NCI-H460 (cell line): ENCODE results near the gene ADAM22. TPM values are rescaled to one million over a fixed set of nuclear protein-coding genes. Genes with fewer than 3 reads are reported as not detected.
"Not testable (repeated sequence)": the region's sequence is repeated elsewhere in the genome, so short reads cannot be mapped to it uniquely, and the experiment has no call there.

Source experiments
- DNase-seq: peaks from one replicate; pipeline ENCODE4 v3.0.0-alpha.2; 2016; ENCODE audit warnings: low read depth; ENCODE audit errors: extremely low read depth
- total RNA-seq: library from RNA; depleted of rRNA; stranded (reverse); fragments of >200 nt; shearing (Covaris generic); gene quantifications from 2 replicates; pipeline ENCODE4 v1.2.3, GENCODE V29; 2014

The ADAM22 gene
- total RNA-seq, 1 experiment from 2014 or later, result 3.3 TPM

GRCh38 chr7:88153378-88153777 is 219.3 kb downstream of the ADAM22 start:
- no peak for DNase-seq

GRCh38 chr7:88155756-88156155 is 221.7 kb downstream of the ADAM22 start:
- no peak for DNase-seq

DNA sequence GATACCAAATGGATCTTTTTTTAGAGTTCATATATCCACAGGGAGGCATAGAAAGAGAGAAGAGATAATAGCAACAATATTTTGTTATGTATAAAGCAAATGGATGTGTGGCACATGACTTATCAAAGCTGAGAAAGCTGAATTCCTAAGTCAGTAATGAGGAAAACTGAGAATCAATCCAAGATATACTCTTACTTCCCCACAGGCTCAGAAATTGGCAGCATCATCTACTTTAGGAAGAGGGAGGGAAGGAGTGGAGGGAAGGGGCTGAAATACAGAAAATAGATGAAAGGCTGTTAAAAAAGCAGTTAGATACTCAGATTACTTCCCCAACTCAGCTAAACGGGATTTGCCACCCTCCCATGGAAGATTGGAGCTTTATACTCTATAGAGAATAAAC is 222.3 kb downstream of the ADAM22 start:
- DNase-seq, result no peak

DNA sequence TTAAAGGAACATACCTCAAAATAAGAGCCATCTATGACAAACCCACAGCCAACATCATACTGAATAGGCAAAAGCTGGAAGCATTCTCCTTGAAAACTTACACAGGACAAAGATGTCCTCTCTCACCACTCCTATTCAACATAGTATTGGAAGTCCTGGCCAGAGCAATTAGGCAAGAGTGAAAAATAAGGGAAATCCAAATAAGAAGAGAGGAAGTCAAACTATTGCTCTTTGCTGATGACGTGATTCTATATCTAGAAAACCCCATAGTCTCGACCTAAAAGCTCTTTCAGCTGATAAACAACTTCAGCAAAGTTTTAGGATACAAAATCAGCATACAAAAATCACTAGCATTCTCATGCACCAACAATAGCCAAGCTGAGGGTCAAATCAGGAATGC is 225.7 kb downstream of the ADAM22 start:
- DNase-seq, result not testable (repeated sequence)

- DNase-seq, result no peak
Observed at GRCh38 chr7:88165697-88166096, 231.6 kb downstream of the ADAM22 start.

- DNase-seq, result no peak
Observed at GRCh38 chr7:88167223-88167622, 233.2 kb downstream of the ADAM22 start.

DNA sequence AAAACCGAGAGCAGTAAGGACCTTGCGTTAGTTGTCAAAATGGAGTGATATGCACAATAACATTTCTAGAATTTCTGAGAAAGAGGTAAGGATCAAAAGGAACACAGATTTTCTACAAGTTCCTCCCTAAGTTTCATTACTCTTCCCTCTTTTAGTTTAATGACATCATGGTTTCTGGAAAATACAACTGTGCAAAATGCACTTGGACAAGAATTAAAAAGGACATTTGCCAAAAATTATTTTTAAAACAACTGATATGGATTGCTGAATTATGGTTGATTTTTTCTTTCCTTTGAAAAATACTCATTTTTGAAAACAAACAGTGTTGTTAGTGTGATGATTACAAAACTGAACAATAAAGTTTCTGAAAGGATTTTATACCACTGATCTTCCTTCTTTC is 233.7 kb downstream of the ADAM22 start:
- DNase-seq, result no peak

DNA sequence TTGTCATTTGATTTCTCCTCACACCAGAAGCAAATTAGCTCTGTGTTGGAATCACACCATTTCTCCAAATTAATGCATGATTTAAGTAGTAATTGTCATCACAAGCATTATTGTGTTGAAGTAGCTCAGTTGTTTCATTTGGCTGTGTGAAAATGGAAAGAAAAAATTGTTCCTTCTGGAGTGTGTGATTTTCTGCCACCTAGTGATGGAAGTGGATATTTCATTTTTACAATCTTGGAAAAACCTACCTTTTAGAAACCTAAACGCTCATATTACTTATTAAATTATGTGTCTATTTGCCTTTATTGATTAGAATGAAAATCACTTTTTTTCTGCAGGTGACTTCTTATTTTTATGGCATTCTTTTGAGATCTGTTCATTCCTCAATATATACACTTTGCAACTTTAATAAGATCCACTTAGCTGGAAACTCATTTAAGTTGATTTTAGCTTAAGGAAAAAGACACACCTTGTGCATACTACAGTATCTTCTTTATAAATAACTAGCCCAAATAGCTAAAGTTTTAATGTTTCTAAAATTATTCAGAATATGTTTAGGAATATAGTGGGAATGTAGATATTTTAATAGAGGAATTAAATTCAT is 235.8 kb downstream of the ADAM22 start:
- DNase-seq, result peak; percentile 17

DNA sequence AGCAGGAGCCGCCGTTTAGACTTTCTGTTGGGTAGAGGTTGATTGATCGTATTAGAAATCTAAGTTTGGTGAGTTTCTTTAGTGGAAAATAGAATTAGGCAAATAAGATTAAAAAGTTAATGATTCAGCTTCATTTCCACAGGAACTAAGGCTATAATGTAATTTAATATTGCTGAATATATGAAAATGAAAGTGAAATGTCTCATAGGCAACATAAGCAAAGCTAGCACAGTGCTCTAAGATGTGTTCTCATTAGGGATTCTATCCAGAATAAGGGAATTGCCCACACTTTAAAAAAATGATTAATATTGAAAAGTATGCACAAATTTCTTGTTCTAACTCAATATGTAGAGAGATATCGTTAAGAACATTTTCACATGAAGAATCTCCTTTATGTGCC is 238.8 kb downstream of the ADAM22 start:
- no peak for DNase-seq

GRCh38 chr7:88176190-88176589 is 242.1 kb downstream of the ADAM22 start:
- no peak for DNase-seq

DNA sequence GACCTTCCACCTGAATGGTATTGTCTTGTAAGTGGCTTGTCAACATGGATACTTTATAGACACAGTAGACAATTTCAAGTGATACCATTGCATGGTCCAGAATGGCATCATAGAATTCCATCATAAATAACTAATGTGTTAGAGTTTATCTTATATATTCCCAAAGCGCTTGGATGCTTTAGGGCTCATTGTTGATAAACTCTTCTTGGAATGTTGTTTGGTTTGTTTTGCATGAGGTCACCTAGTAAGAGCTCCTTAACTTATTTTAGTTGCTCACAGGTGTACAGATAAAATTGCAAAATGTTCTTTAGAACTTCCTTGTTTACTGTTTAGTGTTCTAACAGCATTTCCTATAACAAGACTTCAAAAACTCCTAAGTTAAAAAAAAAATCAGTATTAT is 249.0 kb downstream of the ADAM22 start:
- no peak for DNase-seq

DNA sequence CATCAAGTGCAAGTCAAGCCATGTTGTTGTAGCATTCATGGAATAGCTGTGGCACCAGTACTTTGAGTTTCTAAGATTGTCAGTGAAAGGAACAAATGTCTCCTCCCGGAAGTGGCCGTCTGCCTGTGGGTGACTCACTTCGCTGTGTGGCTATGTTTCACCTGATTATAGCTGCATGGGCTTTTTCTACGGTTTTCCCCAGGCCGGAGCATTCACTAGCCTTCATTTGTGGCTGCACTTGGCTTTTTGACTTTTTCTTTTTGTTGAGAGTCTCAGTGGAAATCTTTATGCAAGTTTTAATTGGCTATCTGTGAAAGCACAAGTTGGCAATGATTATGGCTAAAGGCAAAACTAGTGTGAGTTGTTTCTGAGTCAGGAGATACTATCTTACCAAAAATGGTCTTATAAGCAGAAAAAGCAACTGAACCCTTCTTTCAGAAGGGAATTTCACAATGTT is 250.8 kb downstream of the ADAM22 start:
- DNase-seq, result no peak

GRCh38 chr7:88185650-88186049 is 251.6 kb downstream of the ADAM22 start:
- DNase-seq, result no peak

GRCh38 chr7:88191911-88192310 is 257.9 kb downstream of the ADAM22 start:
- no peak for DNase-seq

DNA sequence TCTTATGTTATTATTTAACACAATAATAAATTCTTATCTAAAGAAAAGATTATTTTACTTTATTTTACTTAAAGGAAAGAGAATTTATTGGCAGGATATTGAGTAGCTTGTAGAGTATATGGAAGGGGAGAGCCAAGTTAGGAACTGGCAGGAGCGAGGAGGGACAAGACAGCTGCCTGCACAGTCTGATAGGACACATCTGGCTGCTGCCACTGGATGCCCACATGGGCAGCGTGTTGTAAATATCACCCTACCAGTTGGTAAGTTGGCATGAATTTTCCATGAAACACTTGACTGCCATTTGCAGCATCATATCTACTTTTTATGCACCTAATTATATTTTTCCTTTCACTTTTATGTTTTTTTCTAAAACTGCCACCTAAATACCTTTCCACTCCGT is 266.2 kb downstream of the ADAM22 start:
- no peak for DNase-seq

DNA sequence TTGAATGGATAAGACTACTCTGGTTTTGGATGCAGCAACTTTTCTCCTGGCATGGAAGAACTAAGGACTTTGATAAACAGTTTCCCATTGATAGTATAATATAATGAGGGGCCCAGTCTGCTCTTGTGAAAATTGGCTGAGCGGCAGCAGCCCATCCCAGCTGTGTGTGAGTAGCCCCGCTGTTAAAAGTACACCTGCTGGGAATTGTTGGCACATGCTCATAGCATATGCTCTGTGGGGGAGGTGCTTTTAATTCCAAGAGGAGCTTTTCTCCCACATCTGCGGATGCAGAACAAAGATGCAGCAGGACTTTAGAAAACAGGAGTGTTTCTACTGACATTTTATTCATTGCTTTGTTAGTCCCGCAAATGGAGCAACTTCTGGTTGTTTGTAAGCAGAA is 266.7 kb downstream of the ADAM22 start:
- no peak for DNase-seq

DNA sequence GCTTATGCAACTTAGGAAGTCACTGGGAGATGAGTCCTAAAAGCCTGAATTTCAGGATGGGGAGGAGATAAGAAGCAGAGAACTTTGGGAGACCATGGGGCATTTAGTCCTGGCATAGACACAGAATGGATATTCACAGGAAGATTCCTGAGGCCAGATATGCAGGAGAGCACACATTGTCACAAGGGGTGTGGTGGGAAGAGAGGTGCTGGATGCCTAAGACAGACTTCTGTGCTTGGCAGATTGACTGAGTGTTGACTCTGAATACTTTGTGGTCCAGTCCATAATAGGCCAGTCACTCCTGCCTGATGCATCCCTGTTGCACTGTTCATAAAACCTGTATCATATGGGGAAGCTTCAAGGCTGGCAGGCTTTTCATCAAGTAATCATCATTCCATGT is 267.3 kb downstream of the ADAM22 start:
- DNase-seq, result no peak

GRCh38 chr7:88202278-88202677 is 268.2 kb downstream of the ADAM22 start:
- no peak for DNase-seq

DNA sequence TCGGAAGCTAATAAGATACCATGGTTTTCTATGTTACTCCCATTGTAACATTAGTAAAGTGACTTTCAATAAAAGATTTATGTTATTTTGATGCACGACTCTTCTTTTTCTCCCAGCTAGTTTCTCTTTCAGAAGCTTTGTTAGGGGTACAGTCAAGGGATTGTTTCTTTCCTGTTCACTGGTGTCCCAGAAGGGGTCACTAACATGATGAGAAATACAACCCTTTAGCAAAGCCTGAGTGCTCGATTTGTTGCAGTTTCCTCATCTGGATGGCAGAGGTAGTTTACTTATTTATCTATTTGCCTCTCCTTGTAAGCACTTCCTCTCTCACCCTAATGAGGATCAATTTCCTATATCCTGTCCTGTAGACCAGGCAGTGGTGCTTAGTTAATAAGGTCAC is 268.7 kb downstream of the ADAM22 start:
- no peak for DNase-seq

GRCh38 chr7:88203401-88203800 is 269.4 kb downstream of the ADAM22 start:
- no peak for DNase-seq

- no peak for DNase-seq
Observed at GRCh38 chr7:88204525-88205110, 270.6 kb downstream of the ADAM22 start.

DNA sequence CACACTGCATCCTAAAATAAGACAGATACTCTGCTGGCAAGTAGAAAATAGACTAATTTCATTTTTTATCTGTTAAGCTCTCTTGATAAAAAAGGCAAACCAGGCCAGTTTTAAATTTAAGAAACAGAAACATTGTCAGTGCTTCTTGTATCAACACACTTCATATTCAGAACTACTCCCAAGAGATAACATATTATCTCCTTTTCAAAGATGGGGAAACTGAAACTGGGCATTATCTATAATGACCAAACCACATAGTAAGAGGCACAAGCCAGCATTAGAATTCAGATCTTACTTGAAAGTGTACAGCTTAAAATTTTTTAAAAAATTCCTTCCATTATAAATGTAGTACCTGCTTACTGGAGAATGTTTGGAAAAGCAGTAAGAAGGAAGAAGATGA is 271.1 kb downstream of the ADAM22 start:
- DNase-seq, result no peak

DNA sequence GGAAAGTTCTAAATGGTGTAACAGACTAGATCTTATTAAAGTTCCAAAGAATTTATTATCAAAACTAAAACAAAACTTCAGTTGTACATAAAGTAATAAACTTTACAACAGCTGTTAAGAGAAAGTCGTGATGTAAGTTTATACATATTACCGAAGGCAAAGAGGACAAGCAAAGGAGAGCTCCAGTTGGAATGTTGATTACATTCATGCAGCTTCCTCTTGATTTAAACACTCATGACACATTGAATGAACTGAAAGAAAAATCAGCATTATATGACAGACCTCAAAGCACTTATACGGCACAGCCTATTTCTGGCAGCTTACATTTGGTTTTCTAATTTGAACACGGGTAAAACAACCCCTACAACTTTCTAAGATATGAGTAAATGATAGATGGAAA is 272.2 kb downstream of the ADAM22 start:
- no peak for DNase-seq
